ENCODE measurements around the gene KRT24.
"Not testable (repeated sequence)": the region's sequence is repeated elsewhere in the genome, so short reads cannot be mapped to it uniquely, and the experiment has no call there.

The KRT24 gene

DNA sequence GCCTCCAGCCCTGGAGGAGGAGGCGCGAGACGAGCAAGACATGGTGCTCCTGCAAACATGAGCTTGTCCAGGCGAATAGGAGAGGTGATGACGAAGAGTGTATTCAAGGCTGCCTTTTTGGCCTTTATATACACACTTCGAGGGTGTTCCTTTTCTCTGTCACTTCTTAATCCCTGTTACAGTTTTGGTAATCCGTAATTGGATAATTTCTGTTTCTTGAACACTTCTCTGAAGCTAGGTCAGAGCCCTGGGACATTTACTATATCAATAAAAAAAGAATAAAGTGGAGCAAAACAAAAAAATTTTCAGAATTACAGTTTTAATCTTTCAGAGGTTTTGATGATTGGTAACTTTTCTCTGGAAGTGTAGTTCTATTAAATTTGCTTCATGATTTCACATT is at the start of gene KRT24:
TSS of gene KRT24 (minus strand) at position 101 of the 400 bp plus-strand sequence. CDS start at position 42, 59 bp downstream.
- no peak for DNase-seq

DNA sequence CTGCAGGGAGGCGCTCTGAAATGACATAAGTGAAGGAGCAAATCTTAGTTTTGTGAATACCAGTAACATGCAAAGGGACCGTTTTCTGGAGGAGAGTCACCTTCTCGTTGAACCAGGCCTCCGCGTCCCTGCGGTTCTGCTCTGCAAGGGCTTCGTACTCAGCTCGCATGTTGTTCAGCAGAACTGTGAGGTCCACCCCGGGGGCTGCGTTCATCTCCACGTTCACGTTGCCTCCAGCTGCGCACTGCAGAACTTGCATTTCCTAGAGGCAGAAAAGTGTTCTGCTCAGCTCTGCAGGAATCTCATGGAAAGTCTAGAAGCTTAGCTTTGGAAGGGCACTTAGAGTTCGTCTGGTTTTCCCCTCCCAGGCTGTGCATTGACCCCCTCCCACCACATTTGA is 47.5 kb upstream of the KRT24 start:
- no peak for DNase-seq

DNA sequence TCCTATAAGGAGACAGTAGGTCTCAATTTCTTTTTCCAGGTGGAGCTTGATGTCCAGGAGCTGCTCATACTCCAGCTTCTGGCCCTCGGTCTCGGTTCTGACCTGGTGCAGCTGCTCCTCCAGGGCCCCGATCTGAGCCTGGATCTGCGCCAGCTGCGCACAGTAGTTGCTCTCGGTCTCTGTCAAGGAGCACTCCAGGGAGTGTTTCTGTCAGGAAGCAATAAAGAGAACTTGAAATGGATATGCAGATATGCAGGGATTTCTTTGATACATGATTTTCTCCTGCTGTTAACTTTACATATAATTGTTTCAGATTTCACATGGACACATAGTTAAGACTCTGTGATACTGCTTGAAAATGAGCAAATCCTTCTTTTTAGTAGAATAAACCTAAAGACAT is 46.8 kb upstream of the KRT24 start:
- DNase-seq: no peak

DNA sequence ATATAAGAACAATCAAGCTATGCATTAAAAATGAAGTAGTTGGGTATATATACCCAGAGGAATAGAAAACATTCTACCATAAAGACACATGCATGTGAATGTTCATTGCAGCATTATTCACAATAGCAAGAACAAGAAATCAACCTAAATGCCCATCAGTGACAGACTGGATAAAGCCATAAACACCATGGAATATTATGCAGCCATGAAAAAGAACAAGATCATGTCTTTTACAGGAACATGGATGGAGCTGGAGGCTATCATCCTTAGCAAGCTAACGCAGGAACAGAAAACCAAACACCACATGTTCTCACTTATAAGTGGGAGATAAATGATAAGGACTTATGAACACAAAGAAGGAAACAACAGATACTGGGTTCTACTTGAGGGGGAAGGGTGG is 45.1 kb upstream of the KRT24 start:
- not testable (repeated sequence) for DNase-seq

DNA sequence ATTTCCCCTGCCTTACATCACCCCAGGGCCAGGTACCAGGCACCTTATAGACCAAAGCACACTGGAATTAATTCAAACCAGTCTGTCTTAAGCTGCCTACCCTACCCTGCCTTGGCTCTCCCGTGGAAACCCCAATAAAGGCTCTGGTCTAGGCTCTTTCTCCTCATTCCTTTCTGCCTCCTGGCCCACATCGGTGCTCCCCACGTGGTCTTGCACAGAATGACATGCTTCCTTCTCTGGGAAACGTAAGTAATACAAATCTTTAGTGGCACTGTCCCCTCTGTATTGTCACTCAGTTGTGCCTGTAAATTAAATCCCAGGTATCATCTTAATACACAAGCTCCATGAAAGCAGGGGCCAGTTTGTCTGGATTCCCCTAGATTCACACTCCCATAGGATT is 35.0 kb upstream of the KRT24 start:
- no peak for DNase-seq

DNA sequence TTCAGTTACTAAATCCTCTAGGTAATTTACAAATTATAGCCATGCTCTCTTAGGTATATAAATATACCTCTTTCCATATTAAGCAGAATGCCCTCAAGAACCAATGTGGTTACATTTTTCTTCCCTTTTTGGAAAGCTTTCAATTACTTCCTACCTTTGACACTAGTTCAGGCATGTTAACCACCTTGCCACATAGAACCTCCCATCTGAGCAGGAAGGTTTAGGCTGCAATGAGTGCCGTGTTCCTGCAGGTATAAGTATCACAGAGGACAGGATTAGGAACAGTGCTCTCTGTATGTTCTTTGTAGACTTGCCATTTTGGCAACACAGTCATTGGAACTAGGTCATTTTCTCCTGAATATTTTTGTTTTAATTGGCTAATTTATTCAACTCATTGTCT is 31.5 kb upstream of the KRT24 start:
- no peak for DNase-seq

DNA sequence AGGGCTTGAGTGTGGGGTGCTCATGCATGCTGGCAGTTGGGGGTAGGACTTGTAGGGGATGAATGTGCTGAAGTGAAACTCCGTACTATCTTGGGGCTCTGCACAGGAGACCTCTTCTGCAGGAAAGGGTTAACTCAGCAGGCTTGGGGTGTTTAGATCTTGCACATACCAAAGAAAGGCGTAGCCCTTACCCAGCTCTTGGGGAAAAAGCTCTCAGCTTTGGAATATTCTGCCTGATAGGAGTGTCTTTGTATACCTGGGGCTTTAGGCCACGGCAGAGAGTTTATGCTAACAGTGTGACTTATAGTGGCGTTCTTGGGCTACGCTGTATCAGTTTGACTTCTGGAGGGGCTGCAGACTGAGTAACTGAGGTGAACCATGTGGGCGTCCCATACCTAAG is 30.5 kb upstream of the KRT24 start:
- DNase-seq: no peak

DNA sequence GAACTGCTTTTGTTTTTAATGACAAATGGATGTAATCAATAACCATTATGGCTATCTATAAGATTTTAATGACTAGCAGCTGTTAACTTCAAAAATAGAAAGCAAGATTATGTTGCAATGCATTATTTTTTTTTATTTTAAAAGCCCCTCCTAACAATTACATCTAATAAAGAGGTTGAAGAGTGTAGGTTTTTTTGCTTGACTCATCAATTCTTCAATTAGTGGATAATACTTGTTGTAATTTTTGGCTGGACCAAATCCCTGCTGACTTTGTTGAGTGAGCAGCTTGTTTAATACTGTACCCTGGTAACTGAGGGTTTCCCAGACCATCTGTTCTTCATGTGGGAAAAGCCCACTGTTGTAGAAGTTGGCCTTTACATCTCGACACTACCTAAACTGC is 27.4 kb upstream of the KRT24 start:
- no peak for DNase-seq

DNA sequence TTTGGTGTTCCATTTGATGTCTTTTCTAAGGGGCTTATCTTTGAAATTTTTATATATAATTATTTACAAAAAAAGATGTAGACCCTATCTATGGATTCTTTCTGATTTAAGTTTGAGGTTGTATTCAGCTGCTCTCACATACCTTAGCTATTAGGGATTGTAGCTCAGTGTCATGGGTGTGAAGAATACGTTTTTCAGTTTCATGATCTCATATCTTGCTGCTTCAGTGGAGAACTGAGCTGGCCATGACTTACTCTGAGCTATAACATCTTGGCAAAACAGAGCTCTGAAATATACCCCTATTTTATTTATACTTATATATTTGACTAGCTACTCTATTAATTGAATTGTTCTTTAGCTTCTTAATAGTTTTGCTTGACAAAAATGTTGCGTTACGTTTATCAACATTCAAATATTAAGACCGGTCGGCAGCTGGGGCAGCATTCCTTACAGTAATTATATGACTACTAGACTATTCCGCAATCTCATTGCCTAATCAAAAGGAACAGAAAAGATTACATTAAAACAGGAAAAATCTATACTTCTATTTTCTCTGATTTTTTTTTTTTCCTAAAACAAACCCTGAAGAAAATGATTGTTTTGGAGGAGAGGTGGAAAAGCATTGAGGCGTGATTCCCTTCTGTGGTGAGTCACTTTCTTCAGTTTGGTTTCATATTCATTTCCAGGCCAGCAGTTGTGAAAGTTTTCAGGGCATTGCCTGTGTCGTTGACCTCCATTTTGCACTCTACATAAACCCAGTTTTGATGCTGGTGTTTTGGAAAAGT is 24.1 kb upstream of the KRT24 start:
- DNase-seq: no peak

DNA sequence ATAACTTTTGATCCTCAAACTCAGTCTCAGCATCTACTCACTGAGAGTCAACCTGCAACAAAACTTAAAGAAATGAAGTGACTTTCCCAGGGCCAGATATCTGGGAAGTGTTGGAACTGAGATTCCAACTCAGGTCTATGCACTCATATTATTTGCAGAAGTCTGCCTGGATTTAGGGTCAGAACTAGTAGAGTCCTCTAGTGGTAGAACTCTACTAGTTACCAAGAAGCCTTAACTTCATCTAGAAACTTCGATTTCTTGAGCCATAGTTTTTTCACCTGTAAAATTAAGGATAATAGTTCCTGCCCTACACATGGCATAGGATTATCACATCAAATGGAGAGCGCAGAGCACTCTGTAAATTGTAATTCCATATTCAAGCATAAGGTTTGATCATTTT is 23.4 kb upstream of the KRT24 start:
- DNase-seq: no peak

DNA sequence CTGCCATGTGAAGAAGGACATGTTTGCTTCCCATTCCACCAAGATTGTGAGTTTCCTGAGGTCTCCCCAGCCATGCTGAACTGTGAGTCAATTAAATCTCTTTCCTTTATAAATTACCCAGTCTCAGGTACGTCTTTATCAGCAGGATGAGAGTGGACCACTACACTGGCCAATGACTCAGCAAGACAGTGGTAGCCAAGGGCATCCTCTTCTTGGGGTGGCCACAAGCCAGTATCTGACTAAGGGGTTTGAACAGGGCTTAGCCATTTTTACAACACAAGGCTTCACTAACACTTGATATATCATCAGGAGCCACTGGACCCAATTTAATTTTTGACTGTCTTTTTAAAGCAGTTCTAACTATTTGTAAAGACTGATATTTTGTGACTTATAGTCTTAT is 21.1 kb upstream of the KRT24 start:
- DNase-seq: no peak

DNA sequence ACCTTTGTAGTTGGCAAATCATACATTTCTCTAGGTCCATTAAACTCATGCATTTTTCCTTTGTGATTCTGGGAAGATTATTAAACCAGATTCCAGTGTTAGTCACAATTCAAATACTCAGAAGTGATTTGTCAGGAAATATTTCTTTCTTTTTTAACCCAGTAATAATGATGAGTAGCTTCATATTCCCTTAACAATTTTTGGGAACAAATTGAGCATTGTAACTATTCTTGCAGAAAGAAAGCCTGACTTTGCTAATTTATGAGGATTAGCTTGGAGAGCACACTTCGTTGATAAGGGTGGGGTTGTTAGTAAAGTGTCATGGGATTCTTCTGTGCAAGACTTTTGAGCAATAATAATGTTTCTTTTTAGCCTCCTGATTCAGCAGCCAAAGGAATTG is 18.7 kb upstream of the KRT24 start:
- DNase-seq: no peak

DNA sequence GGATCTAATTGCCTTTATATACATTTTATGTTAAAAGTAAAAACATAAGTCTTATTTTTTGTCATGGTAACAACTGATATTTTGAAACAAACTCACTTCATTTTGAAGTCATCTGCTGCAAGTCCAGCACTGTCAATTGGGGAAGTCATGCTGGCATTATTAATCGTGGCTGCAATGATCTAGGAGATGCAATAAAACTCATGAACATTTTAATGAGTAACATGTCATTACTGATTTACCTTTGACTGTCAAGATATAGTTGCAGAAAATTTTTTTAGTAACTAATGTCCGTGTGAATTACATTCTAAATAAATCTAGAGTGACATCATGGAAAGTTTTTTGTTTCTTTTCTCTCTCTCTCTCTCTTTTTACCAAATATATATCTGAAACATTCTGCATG is 17.3 kb upstream of the KRT24 start:
- DNase-seq: no peak

DNA sequence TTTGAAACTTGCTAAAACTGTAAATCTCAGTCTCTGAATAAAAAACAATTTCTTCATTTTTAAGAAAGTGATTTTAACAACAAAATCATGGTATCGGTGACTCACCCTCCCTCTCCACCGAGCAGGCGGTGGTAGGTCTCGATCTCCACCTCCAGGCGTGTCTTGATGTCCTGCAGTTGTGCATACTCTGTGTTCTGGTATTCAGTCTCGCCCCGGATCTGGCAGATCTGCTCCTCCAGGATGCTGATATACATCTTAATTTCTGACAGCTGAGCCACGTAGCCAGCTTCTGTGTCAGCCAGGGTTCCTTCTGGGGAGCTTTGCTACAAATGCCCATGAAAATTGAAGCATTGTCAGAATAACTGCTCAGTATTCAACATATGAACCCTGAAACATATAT is 15.4 kb upstream of the KRT24 start:
- no peak for DNase-seq

DNA sequence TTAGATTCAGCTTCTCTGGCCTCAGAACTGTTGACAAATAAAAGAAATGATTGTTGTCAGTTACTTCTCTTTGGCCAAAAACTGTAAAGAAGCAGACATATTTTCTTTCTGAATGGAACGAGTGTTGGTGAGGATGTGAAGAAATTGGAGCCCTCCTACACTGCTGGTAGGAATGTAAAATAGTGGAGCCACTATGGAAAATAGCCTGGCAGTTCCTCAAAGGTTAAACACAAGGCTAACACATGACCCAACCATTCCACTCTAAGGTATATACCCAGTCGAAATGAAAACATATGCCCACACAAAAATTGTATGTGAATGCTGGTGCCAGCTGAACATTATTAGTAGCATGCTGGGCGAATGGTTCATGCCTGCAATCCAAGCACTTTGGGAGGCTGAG is 14.2 kb upstream of the KRT24 start:
- DNase-seq: no peak

DNA sequence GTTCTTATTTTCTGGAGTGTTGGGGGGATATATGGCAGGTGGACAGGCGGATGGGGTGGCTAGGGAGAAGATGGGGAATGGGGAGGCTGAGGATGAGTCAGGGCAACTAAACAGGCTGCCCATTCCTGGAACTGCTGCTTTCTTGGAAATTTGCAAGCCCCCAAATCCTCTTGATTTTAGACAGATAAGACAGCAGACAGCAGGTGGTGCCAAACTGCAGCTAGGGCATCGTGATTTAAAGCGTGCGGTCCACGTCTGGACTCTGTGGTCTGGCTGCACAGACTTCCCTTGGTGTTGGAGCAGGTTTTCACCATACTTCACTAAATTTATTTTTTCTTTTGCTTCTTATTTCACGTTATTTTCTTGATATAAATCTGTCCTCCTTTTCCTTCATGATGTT is 10.9 kb upstream of the KRT24 start:
- DNase-seq: no peak

DNA sequence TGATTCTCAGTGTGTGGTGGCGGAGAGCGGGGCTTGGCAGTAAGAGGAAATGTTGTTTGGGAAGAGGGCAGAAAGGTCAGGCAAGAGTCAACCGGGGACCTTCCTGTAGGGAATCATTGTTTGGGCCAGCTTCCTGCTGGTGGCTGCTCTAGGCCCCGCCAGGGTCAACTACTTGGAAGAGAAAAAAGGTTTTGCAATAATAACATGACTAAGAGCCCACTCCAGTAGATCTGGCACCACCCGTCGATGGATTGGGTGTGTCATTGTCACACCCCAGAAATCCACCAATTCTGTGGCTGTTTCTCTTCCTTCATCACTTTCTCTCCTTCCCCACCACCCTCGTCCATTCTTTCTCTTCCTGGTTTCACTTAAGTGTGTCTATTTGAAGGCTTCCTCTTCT is 4.2 kb upstream of the KRT24 start:
- DNase-seq: no peak

DNA sequence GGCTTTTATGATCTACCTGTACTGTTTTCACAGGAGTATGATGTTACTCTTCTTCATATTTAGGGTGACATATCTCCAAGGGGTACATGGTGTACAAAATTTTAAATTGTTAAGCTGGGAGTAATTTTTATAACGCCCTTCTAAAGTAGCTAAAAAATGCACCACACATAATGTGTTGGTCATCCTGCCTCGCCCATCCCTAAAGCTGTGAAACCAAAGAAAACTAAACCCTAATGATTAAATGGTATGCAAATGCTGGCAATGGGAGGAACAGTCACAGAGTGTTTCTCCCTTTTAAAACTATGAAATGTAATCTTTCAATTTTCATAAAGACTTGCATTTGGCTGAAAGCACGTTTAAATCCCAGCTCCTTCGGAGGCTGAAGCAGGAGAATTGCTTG is 2.0 kb upstream of the KRT24 start:
- DNase-seq: no peak

DNA sequence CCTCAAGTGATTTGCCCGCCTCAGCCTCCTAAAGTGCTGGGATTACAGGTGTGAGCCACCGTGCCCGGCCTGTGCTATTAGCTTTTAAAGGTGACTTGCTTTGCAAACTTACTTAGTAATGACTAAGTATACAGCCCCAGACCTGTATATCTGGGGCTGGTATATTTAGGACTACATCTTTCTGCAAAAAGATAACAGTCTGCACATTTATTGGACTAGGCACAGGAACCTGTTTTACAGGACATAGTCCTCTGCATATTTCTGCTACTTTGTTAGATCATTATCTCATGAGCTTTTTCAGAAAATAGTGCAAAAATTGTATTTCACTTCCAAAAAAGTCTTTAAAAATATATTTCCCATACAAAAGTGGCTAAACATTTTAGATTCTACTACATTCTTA is 1.3 kb downstream of the KRT24 start:
- DNase-seq: no peak

DNA sequence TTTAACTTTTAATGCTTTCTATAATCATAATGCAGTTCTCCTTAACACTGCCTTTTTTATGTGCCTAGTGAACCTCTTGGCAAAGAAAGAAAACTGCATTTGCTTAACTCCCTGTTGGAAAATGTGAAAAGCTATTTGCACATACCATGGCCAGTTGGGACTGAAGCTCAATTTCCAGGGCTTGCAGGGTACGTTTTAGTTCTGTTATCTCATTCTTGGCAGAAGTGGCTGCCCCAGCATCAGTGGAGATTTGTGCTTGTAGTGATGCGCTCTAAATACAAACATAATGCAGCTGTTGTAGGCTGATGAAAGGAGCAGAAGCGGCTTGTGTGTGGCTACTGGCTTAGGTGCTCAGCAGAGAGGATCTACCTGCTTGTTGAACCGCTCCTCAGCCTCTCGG is 3.7 kb downstream of the KRT24 start:
- no peak for DNase-seq

DNA sequence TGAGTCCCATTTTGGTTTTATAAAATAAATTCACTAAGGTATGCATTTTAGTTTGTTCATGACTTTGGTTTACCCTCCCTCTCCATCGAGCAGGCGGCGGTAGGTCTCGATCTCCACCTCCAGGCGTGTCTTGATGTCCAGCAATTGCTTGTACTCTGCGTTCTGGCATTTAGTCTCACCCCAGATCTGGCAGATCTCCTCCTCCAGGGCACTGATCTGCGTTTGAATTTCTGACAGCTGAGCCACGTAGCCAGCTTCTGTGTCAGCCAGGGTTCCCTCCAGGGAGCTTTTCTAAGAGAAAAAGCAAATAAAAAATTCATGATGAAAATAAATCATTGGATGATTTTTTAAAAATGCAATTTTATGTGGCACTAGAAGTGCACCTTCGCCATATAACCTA is 4.2 kb downstream of the KRT24 start:
- no peak for DNase-seq

DNA sequence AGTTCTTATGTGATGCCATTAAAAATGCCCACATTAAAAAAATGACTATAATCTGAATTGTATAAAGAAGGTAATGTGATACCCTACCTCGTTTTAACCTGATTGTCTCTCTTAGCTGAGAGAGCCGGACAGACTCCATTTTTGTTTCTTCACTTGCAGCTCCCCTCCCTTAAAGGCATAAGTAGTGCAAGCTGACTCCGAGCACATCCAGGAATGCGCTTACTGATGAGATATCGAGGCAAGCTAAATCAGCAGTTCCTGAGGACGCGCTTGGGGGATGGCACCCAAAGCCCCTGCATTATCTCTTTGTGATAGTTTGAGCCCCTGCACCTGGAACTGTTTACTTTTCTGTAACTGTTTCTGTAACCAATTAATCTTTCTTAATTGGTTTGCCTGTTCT is 6.3 kb downstream of the KRT24 start:
- DNase-seq: no peak

DNA sequence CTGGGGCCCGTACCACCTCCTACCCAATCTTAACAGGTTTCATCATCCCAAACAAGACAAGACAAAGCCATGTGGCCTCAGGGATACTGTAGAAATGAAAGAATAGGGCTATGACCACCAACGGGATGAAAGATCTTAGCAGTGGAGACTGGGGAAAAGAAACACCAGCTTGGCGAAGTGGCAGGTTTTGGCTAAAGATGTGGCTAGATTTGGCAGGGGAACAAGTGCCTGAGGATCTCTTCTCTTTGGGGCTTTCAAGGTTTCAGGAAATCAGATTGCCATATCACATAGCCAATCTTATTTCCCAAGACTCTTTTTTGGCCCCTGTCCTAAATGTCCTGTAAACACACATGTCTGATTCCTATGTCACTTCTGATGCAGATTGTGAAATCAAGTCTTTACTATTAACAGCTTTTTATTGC is 6.9 kb downstream of the KRT24 start:
- DNase-seq: no peak

DNA sequence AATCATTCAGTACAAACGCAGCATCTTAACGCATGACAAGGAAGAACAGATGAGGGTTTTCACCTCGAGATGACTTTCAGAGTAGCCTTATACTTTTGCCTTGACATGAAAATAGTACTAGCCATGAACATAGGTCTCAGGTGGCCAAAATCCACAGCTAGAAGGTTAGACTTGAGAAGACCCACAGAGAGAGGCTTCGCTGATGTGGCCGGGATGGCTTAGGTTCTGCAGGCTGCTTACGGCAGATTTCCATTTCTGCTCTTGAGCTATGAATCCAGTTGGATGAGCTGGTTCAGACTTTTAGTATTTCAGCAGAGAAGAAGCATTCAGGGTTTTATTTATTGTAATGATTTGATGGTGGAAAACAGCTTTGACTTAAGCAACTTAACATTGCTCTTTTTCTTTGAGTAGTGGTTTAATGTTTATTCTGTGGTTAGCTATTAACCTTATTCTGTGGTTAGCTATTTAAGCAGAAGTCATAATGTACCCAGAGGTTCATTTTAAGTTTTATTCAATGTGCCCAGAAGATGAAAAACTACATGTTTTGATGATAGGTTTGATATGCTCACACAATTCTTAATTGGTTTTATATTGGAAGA is 7.6 kb downstream of the KRT24 start:
- no peak for DNase-seq

DNA sequence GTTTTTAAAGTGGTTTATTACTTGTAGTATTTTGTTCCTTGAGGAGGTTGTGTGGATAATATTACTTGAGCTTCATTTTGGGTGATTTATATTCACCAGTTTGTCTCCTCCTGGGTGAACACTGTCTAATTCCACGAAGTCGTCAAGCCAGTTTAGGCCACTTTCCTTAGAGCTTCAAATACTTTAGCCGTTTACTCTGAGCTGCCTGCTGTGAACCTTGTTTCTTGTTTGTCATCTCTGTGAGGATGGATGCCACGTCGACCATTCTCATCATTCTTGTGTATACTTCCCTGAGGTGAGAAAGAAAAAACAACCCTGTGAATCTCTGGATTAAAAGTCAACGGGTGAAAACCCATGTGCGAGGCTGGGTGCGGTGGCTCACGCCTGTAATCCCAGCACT is 9.0 kb downstream of the KRT24 start:
- DNase-seq: no peak

Data from NCI-H2081 treated with DMSO at 0.1 percent for 48 hours (cell line).